ENCODE measurements around the gene KIR2DL3. TPM values are rescaled to one million over a fixed set of nuclear protein-coding genes. Genes with fewer than 3 reads are reported as not detected.
"Not testable (repeated sequence)": the region's sequence is repeated elsewhere in the genome, so short reads cannot be mapped to it uniquely, and the experiment has no call there.

Gene KIR2DL3
- total RNA-seq, 1 experiment from 2014 or later = not detected

DNA sequence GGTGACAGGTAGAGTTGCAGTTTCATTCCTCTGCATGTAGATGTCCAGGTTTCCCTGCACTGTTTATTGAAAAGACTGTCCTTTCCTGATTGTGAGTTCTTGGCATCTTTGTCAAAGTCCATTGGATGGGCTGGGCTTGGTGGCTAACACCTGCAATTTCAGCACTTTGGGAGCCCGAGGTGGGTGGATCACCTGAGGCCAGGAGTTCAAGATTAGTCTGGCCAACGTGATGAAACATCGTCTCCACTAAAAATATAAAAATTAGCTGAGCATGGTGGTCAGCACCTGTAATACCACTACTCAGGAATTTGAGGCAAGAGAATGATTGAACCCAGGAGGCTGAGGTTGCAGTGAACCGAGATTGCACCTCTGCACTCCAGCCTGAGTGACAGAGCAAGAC, 39.5 kb downstream of the KIR2DL3 start:
- DNase-seq (ENCODE audit: low read depth); in situ Hi-C loops (cut with HindIII; ENCODE audit: low pct_unique_long_range_greater_than_20kb, low sequenced_read_pairs): not testable (repeated sequence)

DNA sequence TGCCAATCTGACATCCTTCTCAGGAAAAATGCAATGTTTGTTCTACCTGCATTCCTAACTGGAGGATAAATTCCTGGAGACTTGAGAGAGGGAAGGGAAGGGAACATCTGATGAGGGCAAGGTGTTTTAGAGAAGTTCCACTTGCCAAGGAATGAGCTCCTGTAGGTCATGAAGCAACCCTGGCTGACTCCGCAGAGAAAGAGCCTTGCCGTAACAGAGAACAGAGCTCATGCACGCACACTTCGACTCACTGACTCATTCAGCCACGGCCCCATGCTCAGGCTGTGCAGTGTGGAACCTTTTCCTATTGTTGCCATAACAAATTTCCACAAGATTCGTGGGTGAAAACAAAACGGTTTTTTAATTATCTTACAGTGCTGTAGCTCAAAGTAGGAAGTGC, 40.6 kb downstream of the KIR2DL3 start:
- in situ Hi-C loops (cut with HindIII; ENCODE audit: low pct_unique_long_range_greater_than_20kb, low sequenced_read_pairs) = not testable (repeated sequence)

DNA sequence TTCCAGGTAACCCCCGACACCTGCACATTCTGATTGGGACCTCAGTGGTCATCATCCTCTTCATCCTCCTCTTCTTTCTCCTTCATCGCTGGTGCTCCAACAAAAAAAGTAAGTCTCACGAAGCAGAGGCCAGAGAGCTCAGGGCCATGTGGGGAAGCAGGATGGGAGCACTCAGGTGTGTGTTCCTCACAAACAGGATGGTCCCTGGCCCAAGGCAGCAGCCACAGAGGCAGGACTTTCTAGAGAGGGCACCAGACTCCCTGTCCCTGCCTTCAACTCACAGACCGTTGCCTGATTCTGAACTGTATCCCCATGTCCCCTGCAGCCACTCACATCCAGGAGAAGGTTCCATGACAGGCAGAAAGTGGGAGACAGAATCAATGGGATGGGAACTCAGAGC, 44.6 kb downstream of the KIR2DL3 start:
- DNase-seq (ENCODE audit: low read depth) = not testable (repeated sequence)

More for the DNA sequence above, 40.6 kb downstream of the KIR2DL3 start:
- DNase-seq (ENCODE audit: low read depth) = not testable (repeated sequence)

DNA sequence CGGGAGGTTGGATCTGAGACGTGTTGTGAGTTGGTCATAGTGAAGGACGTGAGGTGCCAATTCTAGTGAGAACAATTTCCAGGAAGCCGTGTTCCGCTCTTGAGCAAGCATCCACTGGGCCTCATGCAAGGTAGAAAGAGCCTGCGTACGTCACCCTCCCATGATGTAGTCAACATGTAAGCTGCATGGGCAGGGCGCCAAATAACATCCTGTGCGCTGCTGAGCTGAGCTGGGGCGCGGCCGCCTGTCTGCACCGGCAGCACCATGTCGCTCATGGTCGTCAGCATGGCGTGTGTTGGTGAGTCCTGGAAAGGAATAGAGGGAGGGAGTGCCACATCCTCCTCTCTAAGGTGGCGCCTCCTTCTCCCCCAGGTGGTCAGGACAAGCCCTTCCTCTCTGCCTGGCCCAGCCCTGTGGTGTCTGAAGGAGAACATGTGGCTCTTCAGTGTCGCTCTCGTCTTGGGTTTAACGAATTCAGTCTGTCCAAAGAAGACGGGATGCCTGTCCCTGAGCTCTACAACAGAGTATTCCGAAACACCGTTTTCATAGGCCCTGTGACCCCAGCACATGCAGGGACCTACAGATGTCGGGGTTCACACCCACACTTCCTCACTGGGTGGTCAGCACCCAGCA, 47.9 kb downstream of the KIR2DL3 start:
- DNase-seq (ENCODE audit: low read depth); in situ Hi-C loops (cut with HindIII; ENCODE audit: low pct_unique_long_range_greater_than_20kb, low sequenced_read_pairs): not testable (repeated sequence)

More for the DNA sequence above, 44.6 kb downstream of the KIR2DL3 start:
- in situ Hi-C loops (cut with HindIII; ENCODE audit: low pct_unique_long_range_greater_than_20kb, low sequenced_read_pairs) = not testable (repeated sequence)

DNA sequence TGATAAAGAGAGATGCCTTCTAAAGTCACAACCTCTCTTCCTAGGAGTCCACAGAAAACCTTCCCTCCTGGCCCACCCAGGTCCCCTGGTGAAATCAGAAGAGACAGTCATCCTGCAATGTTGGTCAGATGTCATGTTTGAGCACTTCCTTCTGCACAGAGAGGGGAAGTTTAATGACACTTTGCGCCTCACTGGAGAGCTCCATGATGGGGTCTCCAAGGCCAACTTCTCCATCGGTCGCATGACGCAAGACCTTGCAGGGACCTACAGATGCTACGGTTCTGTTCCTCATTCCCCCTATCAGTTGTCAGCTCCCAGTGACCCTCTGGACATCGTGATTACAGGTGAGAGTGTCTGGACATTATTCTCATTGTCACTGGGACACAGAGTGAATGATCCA, 49.8 kb downstream of the KIR2DL3 start:
- in situ Hi-C loops (cut with HindIII; ENCODE audit: low pct_unique_long_range_greater_than_20kb, low sequenced_read_pairs); DNase-seq (ENCODE audit: low read depth): not testable (repeated sequence)

DNA sequence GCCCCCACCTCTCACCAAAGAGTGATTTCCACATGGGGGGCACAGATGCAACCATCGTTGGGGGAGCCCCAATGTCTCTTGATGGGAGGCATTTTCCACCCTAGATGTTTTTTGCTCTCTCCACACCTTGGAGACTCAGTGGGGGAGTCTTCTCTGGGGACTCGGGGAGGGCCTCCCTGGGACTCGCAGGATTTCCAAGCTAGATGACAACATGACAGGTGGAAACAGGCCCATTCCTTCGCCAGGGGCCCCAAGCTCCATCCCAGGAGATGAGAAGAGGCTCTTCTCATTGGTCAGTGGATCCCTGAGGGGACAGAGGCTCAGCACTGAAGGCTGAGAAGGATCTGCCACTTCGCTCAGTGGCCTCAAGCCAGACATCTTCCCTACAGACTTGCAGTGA, 52.4 kb downstream of the KIR2DL3 start:
- no peak for DNase-seq (ENCODE audit: low read depth)
- in situ Hi-C loops (cut with HindIII; ENCODE audit: low pct_unique_long_range_greater_than_20kb, low sequenced_read_pairs) = no loop called here

DNA sequence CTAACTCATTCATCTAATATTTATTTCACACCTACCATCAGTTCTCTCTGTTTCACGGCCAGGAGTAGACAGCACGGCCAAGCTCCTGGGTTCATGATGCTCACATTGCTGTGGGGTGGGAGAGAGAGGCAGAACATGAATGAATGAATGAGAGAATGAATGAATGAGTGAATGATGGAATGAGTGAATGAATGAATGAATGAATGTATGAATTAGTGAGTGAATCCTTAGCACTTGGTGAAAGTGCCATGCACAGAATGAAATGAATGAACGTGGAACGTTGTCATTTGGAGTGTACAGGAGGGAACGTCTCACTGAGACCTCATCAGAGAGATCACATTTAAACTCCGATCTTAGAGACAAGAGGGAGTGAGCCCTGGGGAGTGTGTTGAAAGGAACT, 53.2 kb downstream of the KIR2DL3 start:
- in situ Hi-C loops (cut with HindIII; ENCODE audit: low pct_unique_long_range_greater_than_20kb, low sequenced_read_pairs) = no loop called here

DNA sequence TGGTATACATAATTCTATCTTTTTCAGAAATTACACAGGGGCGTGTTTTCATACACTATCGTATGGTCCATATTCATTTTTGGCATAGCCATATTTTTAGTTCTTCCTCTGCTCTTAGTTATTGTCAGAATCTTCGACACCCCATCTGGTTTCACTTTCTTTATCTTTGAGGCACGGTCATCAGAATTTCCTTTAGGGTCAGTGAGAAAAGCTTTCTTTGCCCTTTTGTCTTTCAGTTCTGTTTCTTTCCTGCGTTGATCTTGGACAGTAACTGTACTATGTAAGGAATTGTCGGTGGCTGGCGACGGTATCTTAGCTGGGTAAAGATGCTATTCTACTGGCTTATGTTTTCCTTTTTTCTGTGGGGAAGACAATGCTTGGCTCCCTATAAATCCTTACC, 54.5 kb downstream of the KIR2DL3 start:
- DNase-seq (ENCODE audit: low read depth) = no peak
- in situ Hi-C loops (cut with HindIII; ENCODE audit: low pct_unique_long_range_greater_than_20kb, low sequenced_read_pairs) = no loop called here

More for the DNA sequence above, 53.2 kb downstream of the KIR2DL3 start:
- no peak for DNase-seq (ENCODE audit: low read depth)

DNA sequence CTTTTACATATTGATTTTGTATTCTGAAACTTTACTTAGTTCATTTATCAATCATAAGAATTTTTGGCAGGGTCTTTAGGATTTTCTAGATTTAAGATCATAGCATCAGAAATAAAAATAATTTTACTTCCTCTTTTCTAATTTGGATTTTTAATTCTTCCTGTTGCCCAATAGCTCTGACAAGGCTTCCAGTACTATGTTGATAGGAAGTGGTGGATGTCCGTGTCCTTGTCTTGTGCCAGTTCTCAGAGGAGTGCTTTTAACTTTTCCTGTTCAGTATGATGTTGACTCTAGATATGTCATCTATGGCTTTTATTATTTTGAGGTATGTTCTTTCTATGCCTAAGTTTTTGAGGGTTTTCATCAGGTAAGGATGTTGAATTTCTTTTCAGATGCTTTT, 57.4 kb downstream of the KIR2DL3 start:
- DNase-seq (ENCODE audit: low read depth) = no peak
- in situ Hi-C loops (cut with HindIII; ENCODE audit: low pct_unique_long_range_greater_than_20kb, low sequenced_read_pairs) = no loop called here

Other genes with a start within 250 kb of the KIR2DL3 start
- not detected in 2 replicates for gene LAIR2, start 235.7 kb upstream of the KIR2DL3 start, total RNA-seq (2014; rRNA removed; shearing (Covaris generic); ENCODE audit: low replicate concordance)
- gene LILRA2, start 164.7 kb upstream of the KIR2DL3 start, total RNA-seq (2014; rRNA removed; shearing (Covaris generic); ENCODE audit: low replicate concordance) = not detected in 2 replicates
- gene LILRA1, start 144.9 kb upstream of the KIR2DL3 start, total RNA-seq (2014; rRNA removed; shearing (Covaris generic); ENCODE audit: low replicate concordance) = not detected in 2 replicates
- not detected in 2 replicates for gene LILRB1, start 108.0 kb upstream of the KIR2DL3 start, total RNA-seq (2014; rRNA removed; shearing (Covaris generic); ENCODE audit: low replicate concordance)
- gene LILRB4, start 75.5 kb upstream of the KIR2DL3 start, total RNA-seq (2014; rRNA removed; shearing (Covaris generic); ENCODE audit: low replicate concordance) = not detected in 2 replicates
- not detected in 2 replicates for gene KIR3DL3, start 14.1 kb upstream of the KIR2DL3 start, total RNA-seq (2014; rRNA removed; shearing (Covaris generic); ENCODE audit: low replicate concordance)
- gene KIR2DL1, start 31.3 kb downstream of the KIR2DL3 start, total RNA-seq (2014; rRNA removed; shearing (Covaris generic); ENCODE audit: low replicate concordance) = not detected in 2 replicates
- gene KIR2DL4, start 65.1 kb downstream of the KIR2DL3 start, total RNA-seq (2014; rRNA removed; shearing (Covaris generic); ENCODE audit: low replicate concordance) = not detected in 2 replicates
- not detected in 2 replicates for gene KIR3DL1, start 78.0 kb downstream of the KIR2DL3 start, total RNA-seq (2014; rRNA removed; shearing (Covaris generic); ENCODE audit: low replicate concordance)
- gene KIR2DS4, start 94.2 kb downstream of the KIR2DL3 start, total RNA-seq (2014; rRNA removed; shearing (Covaris generic); ENCODE audit: low replicate concordance) = not detected in 2 replicates
- gene KIR3DL2, start 111.9 kb downstream of the KIR2DL3 start, total RNA-seq (2014; rRNA removed; shearing (Covaris generic); ENCODE audit: low replicate concordance) = not detected in 2 replicates
- not detected in 2 replicates for gene FCAR, start 135.7 kb downstream of the KIR2DL3 start, total RNA-seq (2014; rRNA removed; shearing (Covaris generic); ENCODE audit: low replicate concordance)
- not detected in 2 replicates for gene NCR1, start 167.6 kb downstream of the KIR2DL3 start, total RNA-seq (2014; rRNA removed; shearing (Covaris generic); ENCODE audit: low replicate concordance)
- not detected in 2 replicates for gene NLRP7, start 209.0 kb downstream of the KIR2DL3 start, total RNA-seq (2014; rRNA removed; shearing (Covaris generic); ENCODE audit: low replicate concordance)
- gene NLRP2, start 227.9 kb downstream of the KIR2DL3 start, total RNA-seq (2014; rRNA removed; shearing (Covaris generic); ENCODE audit: low replicate concordance) = 0.20 and 0.47 TPM in 2 replicates